ENCODE measurements around the gene SMIM41.

The SMIM41 gene

GRCh38 chr12:52079576-52080402, at the start of gene SMIM41:
TSS of gene SMIM41 (plus strand) at chr12:52079704. CDS start at chr12:52079780, 76 bp downstream.
- no peak for DNase-seq

DNA sequence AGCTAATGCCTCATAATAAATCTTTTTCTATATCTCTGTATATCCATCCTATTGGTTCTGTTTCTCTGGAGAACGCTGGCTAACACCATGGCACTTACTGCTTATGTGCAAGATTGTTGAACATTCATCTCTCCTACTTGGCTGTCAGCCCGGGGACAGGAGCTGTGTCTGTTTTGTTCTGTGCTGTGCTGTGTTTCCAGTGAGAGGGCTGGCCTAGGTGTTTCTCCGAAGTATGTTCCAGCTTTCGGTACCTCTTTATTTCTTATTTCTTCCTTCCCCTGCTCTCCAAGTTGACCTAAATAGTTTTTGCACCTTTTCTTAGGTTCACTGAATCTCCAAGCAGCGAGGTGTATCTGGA, 47.1 kb upstream of the SMIM41 start:
- DNase-seq = no peak

- peak; percentile 87 to 93 for DNase-seq
Measured at GRCh38 chr12:52032804-52033445, 46.6 kb upstream of the SMIM41 start.

DNA sequence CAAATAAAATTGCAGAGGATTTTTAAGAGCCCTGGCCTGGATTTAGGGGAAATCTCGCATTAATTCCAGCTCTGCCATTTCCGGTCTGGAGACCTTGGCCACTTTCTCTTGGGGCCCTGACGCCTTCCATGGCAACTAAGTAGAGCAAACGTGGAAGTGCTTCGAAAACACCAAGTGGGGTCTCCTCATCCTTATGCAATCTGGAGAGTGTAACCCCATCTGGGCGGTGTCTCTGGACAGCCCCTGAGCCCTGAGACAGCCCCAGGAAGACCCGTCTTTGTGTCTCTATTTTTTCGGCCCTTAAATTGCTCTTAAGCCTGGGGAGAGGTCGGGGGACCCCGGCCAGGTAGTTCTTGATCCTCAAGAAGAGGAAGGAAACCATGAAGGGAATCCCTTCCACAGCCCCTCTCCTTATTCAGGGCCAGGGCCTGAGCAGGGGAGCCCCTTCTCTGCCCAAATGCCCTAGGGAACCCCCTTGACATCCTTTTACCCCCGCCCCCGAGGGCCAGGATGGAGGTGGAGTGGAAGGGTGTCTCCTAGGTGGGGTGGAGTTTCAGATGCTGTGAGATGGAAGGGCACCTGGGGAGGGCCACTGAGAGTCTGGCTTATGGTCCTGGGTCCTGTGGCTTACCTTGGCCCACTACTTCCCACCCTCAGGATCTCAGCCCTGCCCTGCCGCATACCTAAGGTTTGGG, 45.9 kb upstream of the SMIM41 start:
- DNase-seq = no peak

DNA sequence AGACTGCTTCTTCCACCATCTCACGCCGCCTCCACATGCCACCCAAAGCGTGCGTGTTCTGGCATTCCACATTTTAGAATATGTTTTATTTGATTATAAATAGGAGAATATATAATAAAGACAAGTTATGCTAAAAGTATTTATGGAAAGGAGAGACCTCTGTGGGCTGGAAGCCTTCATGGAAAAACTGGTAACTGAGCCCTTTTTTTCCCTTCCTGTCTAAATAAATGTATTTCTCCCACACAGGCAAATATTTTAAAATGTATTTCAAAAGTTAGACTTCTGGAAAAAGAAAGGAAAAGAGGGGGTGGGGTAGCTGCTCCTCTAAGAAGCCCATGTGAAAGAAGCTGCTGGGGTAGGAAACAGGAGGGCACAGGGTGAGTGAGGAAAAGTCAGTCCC, 44.3 kb upstream of the SMIM41 start:
- DNase-seq = no peak

DNA sequence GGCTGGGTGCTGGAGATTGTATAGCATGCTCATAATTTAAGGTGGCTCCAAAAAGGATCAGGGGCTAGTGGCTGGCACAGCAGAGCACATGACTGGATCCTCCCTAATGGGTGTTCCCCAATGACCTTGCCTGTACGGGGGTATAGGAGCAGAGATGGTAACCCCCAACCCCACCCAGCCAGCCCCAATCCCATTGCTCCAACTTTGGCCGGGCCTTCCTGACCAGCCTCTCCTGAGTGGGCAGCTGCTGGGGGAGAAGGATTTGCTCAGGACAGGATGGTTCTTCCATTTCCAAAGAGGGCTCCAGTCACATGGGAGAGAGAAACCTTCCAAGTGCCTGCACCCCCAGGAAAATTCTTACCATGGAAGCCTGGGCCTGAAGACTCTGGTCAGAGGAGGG, 43.6 kb upstream of the SMIM41 start:
- DNase-seq = no peak

DNA sequence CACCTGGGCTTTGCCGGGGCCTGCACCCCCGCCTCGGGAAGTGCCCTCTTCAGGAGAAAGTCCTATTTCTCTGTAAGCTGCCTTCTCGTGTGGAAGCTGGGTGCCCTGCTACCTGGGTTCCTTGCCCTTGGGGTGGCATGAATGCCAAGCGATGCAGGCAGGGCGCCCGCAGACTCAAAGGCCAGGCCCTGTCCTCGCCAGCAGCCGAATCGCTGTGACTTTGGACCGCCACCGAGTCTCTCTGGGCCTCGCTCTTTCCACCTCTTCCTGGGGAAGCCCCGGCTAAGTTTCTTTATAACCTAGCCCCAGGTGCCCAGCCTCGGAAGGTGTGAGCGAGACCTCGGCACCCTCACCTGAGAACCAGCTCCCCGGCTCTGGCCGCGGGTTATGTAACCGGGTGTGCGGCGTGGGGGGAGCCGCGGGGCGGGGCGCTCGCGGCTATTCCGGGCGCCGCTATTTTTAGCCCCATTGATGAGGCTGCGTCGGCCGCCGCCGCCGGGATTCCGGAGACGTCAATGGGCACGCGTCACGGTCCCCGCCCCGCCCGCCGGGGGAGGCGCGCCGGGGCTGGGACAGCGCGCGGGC, 42.8 kb upstream of the SMIM41 start:
- DNase-seq = peak; percentile 38 to 68

- DNase-seq = no peak
Measured at GRCh38 chr12:52037248-52037861, 42.1 kb upstream of the SMIM41 start.

- no peak for DNase-seq
Measured at GRCh38 chr12:52038447-52038846, 41.1 kb upstream of the SMIM41 start.

- DNase-seq = no peak
Measured at GRCh38 chr12:52041035-52041434, 38.5 kb upstream of the SMIM41 start.

GRCh38 chr12:52041695-52042123, 37.8 kb upstream of the SMIM41 start:
- no peak for DNase-seq

- DNase-seq = no peak
Measured at GRCh38 chr12:52042706-52043385, 36.7 kb upstream of the SMIM41 start.

DNA sequence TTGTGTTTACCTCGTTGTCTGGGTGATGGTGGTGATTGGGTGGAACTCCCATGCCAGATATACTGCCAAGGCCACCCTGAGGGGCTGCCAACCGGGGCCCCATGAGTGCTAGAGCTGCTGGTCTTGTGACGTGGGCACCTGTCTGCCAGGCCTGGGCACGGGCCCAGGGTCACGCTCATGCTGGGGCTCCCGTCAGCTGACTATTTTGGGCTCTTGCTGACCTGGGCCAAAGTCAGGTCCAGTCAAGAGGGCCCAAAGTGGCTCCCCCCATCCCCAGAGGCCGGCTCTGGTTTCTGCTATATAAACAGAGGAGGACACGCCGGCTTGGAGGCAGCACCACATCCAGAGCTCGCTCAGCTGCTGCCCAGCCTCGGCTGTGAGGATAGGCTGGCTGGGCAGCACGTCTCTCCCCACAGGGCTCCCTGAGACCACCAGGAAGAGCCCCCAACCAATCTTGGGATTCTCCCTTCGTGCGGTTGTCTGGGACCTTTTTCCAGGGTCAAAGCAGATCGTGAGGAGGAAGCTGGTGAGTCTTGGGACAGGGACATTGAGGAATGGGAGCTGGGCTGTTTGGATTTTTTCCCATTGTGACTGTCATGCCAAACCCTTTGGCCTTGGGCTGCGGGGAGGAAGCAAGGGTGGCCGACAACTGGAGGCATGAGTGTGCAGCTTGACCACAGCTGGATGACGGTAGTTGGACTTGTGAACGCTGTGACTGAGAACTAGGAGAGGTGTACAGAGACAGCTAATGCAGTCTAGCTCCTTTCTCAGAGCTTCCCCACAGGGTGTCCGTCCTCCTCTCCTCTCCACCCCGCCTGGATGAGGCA, 35.9 kb upstream of the SMIM41 start:
- DNase-seq = no peak

DNA sequence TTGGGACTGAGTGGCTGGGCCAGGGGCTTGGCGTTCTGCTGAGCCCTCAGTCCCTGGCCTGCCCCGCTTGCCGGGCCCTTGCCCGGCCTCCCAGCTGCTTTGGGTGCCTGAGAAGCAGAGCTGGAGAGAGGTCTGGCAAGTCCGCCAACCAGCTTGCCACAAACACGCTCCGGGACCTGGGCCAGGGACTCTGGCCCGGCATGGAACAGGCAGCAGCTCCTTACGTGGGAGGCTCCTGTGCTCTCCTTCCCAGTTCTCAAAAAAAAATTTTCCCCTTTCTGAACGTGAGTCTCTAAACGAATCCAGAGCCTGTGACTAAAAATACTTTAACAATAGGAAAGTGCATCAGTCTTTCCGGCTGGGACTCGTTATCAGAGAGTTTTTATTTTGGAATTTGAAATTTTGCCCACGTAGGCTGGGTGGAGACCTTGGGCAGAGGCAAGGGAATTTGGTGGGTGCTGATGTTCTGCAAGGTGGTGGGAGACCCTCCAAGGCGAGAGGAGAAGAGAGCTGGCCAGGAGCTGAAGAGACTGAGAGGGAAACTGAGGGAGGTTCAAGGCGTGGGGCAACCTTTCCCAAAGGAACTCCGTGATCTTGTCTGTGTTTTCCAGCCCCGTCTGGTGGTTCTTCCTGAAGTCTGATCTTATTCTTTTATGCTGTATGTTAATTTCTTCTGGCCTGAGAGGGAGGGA, 35.1 kb upstream of the SMIM41 start:
- no peak for DNase-seq

DNA sequence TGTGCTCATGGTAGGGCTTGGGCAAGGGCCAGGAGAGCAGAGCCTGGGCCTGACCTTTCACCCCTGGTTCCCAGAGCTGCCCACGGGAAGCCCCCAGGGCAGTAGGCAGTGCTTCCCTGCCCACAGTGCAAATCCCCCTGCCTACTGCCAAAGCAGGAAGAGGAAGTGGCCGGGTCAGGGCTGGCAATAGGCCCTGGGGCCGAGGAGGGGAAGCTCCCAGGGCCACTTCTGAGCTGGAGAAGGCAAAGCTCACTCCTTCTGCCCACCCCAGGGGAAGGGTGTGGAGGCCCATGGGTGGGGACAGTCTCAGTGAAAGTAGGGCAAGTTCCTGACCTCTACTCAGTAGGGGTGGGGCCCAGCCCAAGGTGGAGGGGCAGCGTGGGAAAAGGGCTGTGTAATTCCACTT, 33.7 kb upstream of the SMIM41 start:
- no peak for DNase-seq

DNA sequence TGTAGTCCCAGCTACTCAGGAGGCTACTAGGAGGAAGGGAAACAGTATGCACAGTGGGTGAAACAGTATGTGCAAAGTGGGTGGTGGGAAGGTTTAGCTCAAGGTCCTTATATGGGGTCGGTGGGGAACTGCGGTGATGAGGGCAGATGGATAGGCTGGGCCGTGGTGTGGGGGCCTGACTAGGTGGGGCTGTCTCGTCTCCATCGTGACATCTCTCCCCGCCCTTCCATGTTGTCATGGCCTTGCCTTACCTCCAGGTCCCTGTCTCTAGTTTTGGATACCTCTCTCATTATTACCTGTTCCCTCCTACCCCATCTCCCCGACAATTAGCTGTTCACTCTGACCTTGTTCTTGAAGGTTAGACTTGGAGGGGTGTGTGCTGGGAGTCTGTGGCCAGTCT, 32.6 kb upstream of the SMIM41 start:
- DNase-seq = no peak

DNA sequence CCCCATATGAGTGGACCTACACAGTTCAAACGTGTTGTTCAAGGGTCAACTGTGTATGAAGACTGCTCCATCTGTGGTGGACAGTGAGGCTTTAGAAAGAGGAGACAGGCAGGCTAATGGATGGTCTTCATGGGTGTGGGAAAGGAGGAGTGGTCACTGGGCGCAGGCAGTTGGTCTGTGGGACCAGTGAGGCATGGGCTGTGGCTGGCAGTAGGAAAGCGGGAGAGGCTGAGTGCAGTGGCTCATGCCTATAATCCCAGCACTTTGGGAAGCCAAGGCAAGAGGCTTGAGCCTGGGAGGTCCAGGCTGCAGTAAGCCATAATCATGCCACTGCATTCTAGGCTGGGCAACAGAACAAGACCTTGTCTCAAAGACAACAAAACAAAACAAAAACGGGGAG, 30.2 kb upstream of the SMIM41 start:
- no peak for DNase-seq

GRCh38 chr12:52049688-52050087, 29.8 kb upstream of the SMIM41 start:
- DNase-seq = no peak

- no peak for DNase-seq
Measured at GRCh38 chr12:52050116-52050757, 29.3 kb upstream of the SMIM41 start.
